NAMALWA (cell line): ENCODE results near the gene SH2D3C.

Experiments used
- DNase-seq: peaks from one replicate; pipeline ENCODE4 v3.0.0-alpha.2; 2015; ENCODE audit warnings: low spot score

SH2D3C gene

GRCh38 chr9:127738666-127739065 lies 39.8 kb downstream of the SH2D3C start:
- no peak for DNase-seq

- no peak for DNase-seq
These were observed 42.8 kb downstream of the SH2D3C start for GRCh38 chr9:127735530-127736185.

GRCh38 chr9:127734747-127735529 lies 43.5 kb downstream of the SH2D3C start, which contains the start of gene TOR2A:
Gene TOR2A, minus strand, starts transcription at chr9:127735294. Its CDS starts 24 bp downstream, at chr9:127735270.
- DNase-seq, result peak; percentile 98

- DNase-seq, result no peak
These were observed 44.2 kb downstream of the SH2D3C start for GRCh38 chr9:127734247-127734746.

- no peak for DNase-seq
These were observed 44.9 kb downstream of the SH2D3C start for GRCh38 chr9:127733614-127734013.

DNA sequence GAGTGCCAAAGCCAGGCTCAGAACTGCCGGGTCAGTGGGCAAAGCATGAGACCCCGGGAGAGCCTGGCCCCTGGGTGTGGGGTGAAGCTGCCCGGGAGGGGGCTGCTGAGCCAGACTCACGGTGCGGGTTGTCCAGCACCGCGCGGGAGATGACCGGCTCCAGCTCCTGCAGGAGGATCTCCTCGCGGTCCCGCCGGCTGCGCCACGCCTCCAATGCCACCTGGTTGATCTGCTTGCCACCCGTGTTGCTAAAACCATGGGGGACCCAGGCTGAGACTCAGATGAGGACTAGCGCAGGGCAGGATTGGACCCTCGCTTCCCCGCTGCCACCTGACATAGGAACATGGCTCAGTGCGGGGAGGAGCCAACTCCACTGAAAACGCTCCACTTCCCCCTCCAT lies 46.0 kb downstream of the SH2D3C start:
- DNase-seq, result no peak

GRCh38 chr9:127731938-127732337 lies 46.5 kb downstream of the SH2D3C start:
- no peak for DNase-seq

- DNase-seq, result no peak
These were observed 47.6 kb downstream of the SH2D3C start for GRCh38 chr9:127730799-127731410.

DNA sequence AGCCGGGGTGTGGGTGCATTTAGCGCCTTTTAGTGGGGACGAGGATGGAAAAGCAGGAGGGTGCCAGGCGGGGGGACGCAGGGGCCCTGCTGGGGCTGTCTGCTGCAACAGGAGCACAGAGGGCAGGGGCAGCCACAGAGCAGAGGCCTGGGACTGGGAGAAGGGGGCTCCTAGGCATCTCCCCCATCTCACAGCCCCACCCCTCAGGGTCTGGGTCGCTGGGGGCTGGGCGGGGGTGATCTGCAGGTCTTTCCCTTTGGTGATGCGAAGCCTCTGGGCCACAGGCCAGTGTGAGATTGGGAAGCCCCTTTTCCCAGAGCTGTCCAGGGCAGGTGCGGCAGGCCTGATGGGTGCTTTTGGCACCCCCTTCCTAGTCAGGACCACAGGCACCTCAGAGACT lies 48.2 kb downstream of the SH2D3C start:
- no peak for DNase-seq

DNA sequence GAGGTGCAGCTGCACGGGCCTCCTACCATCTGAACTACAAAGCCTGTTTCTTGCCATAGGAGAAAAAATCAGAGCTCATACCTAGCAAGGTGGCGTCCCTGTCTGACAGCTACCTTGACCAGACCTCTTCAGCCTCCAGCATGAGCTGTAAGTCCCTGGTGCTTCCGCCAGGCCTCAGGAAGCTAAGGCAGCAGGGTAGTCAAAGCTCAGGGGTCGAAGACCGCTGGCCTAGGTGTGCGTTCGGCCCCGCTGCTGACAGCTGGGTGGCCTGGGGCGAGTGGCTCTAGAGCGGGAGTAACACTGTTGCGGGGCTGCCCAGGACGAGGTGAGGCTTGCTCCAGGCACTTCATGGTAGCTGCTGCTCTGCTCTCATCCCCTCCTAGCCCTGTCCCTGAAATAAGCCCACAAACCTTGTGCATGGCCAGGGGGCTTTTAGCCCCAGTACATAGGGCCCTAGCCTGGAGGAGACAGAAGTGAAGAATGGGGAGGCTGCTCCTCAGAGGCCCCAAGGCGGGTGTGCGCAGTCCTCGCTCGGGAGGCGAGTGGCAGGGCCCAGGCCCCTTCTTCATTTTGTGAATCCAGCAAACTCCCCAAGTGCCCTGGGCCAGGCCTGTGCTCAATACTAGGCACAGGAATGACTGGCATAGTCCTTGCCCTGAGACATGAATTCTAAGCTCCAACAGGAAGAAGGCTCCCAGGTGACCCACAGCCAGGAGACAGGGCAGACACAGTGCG lies 48.8 kb downstream of the SH2D3C start:
- no peak for DNase-seq

DNA sequence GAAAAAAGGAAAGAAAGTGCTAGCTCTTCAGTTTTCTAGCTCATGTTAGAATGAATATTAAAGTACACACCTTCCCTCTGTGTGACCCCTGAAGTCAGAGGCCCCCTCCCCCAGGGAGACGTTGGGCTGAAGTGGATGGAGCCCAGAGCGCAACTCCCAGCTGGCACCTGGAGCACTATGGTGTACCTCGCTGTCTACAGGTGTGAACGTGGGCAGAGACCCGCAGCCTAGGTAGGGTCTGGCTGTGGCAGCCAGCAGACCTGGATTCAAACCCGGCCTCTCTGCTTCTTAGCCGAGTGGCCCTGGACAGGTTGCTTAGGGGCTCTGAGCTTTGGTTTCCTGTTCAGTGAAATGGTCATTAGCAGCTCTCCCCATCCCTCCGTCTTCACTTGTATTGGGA lies 49.7 kb downstream of the SH2D3C start:
- DNase-seq, result no peak

- DNase-seq, result no peak
These were observed 51.6 kb downstream of the SH2D3C start for GRCh38 chr9:127726871-127727270.

GRCh38 chr9:127724012-127724411 lies 54.5 kb downstream of the SH2D3C start:
- DNase-seq, result no peak

DNA sequence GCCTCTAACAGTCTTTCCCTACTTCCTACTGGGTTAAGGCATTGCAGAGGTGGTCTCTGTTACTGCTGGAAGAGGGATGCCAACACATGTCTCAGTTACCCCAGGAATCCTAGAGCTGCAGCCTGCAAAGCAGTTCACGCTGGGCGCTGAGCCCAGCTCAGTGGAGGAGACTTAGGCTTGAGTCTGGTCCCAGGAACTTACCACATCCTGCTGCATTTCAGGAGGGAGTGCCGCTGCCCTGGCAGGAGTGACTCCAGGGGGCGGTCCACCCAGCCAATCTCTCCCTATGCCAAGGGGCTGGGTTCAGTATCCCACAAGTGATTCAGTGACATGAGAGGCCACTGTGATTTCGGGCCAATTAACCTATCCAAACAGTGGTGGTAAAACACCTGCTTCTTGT lies 55.0 kb downstream of the SH2D3C start:
- DNase-seq, result no peak

- no peak for DNase-seq
These were observed 55.5 kb downstream of the SH2D3C start for GRCh38 chr9:127723013-127723412.

GRCh38 chr9:127722055-127722745 lies 56.3 kb downstream of the SH2D3C start:
- DNase-seq, result no peak

- DNase-seq, result no peak
These were observed 57.1 kb downstream of the SH2D3C start for GRCh38 chr9:127721391-127721821.

- no peak for DNase-seq
These were observed 57.6 kb downstream of the SH2D3C start for GRCh38 chr9:127720865-127721227.

DNA sequence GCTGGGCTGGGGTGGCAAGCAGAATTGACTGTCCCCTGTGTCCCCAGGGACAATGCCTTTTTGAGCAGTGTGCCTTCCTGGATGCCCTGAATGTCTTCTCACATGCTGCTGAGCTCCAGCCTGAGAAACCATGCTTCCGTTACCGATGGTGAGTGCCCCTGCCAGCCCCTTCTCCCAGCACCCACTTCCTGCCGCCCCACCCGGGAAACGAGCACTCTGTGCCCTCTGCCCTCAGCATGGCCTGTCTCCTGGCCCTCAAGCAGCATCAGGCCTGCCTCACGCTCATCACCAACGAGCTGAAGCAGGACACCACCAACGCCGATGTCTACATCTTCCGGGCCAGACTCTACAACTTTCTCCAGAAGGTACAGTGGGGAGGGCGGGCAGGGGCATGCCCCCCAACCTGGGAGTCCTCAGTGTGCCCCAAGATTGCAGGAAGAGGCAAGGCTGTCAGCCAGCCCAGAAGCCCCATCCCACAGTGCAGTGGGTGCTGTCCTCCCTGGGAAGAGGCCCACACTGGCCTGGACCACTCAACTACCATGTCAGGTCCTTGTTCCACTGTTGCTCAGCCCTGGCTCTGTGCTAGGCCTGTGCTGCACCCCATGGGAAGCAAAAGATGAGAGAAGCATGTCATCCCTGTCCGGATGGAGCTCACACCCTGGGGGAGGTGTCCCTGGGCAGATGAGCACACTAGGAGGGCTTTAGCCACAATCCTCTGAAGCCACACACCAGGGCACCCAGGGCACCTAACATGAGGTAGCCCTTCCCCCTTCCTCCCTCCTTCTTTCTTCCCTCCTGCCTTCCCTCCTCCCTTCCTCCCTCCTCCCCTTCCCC lies 58.2 kb downstream of the SH2D3C start:
- DNase-seq, result no peak

GRCh38 chr9:127717766-127718165 lies 60.7 kb downstream of the SH2D3C start:
- DNase-seq, result no peak

GRCh38 chr9:127716412-127716811 lies 62.1 kb downstream of the SH2D3C start:
- DNase-seq, result no peak
